GM18520 (cell line): Measurements from ENCODE around the gene TSPAN9.

Experiments
- ATAC-seq: cut with Tn5 transposase; IDR thresholded peaks from one replicate; pipeline ENCODE4 v1.9.1; 2021; ENCODE audit not compliant: unreplicated experiment

Gene TSPAN9

DNA sequence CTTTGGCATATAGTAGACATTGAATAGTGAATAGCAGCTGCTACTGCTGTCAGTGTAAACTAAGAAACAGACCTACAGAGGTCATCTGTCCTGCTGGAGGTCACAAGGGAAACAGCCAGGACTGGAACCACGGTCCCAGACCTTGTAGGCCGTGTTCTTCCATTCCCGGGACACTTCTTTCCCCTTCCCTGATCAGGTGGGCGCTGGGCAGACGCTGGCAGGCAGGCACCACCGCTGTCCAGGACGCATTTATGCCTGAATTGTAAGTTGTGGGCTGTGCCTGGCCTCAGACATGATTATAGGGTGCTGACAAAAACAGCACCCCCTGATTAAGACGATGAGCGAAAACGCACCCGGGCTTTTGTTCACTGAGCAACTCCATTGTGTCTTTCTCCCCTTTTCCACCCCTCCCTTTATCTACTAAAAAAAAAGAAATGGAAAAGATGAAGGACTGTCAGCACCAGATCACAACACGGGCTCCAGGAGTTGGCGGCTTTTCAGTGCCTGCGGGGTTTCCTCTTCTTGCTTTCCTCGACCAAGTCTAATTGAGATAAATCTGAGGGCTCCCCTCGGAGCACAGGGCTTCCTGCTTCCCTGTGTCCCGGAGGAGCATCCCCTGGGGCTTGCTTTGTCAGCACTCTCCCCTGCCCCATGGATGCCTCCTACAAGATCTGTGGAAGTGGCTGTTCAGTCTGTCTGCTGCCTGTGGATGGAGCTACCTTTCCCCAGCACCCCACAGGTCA is 80.6 kb downstream of the TSPAN9 start:
- no peak for ATAC-seq

DNA sequence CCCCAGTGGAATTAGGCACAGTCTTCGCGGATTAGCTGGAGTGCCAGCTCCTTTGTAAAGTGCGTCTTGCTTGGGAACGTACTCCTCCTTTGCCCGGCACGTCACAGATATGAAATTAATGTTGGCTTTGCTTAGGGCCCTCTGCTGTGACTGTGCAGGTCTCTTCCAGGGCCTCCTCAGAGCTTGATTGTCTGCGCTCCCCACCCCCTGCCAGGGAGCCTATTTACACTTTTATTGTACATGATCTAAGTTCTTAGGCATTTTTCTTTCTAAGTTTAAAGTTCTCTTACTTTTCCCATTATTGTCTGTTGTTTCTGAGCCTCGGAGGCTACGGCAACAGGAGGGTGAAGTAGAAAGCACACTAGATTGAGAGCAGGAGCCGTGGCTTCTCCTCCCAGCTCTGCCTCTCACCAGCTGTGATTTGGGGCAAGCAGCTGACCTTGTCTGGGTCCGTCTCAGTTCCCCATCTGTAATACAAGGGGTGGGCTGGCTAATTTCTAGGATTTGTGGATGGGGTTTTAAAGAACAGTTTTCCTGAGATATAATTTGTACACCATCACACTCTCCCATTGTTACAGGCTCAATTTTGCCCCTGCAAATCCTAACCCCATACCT is 81.8 kb downstream of the TSPAN9 start:
- no peak for ATAC-seq

DNA sequence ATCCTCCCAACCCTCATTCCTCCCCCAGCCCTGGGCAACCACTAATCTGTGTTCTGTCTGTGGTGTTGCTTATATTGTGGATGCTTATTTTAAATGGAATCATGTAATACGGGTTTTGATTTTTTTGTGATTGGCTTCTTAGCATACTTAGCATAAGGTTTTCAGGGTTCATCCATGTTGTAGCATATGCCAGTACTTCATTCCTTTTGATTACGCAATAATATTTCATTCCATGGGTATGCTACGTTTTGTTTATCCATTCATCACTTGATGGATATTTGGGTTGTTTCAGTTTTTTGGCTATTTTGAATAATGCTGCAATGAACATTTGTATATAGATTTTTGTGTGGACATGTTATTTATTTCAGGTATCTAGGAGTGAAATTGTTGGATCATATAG is 82.9 kb downstream of the TSPAN9 start:
- ATAC-seq = no peak

DNA sequence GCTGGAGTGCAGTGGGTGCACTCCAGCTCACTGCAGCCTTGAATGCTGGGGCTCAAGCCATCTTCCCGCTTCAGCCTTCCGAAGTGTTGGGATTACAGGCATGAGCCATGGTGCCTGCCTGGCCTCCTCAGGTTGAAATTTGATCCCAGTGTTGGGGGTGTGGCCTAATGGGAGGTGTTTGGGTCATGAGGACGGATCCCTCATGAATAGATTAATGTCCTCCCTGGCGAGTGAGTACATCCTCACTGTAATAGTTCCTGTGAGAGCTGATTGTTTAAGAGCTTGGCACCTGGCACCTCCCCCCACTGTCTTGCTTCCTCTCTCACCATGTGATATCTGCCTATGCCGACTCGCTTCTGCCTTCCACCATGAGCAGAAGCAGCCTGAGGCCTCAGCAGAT is 84.7 kb downstream of the TSPAN9 start:
- no peak for ATAC-seq

DNA sequence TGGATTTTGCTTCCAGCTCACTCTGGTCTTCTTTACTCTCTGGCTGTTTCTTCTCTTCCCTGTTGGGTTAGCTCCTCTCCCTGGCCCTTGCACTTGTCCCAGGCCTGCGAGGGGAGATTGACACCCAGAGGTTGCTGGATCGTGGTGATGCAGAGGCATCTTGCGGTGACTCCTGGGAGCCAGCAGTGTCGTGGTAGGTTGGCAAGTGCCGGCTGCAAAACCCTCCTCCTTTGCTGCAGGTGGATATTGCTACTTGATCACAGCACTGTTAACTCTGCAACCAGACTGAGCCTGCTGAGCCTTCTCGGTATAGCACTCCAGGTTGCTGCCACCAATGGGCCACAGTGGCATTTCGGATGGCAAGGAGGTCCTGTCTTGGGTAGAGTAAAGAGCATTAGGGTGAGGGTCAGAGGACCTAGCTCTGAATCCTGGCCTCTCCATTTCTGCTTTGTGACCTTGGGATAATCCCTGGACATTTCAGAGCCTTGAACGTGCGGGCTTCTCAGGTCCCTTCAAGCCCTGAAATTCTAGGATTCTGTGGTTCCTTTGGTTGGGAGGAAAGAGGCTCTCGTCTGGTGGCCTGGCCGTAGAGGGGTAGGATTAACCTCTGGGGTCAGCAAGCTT is 87.4 kb downstream of the TSPAN9 start:
- no peak for ATAC-seq

DNA sequence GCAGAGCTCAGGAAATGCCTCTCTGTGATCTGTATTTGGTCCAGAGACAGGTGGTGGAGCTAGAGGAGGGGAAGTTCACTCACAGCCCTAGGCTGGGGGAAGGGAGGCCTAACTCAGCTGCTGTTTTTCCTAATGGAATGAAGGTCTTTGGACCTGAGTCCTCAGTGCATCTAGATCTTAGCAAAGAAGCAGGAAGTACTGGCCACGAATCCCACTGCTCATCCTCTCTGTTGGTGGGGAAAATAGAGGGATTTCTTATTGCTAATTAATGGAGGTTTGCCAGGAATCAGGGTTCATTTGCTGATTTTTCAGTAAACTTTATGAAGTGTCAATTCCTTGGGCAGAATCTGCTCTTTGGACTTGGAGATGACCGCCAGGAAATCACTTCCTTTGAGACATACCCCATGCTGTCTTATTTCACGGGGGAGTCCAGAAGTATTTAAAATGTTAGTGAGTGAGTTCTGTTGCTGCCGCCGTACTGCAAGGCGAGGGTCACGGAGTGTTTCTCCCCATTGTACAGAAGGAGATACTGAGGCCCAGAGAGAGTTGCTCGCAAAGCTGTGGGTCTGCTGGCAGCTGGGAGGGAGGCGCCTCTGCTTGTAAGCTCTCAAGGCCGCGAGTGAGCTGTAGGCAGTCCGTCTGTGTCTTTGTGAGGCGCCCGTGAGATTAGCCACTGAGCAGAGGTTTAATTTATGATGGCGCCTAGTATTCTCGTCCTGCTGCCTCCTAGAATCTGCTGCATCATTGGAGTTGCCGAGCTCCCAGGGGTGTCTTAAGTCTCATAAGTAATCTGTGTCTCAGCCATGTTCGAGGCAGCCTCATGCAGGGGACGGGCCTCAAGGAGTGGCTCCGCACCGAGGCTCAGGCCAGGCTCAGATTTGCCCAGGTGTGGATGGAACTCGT is 88.2 kb downstream of the TSPAN9 start:
- no peak for ATAC-seq

DNA sequence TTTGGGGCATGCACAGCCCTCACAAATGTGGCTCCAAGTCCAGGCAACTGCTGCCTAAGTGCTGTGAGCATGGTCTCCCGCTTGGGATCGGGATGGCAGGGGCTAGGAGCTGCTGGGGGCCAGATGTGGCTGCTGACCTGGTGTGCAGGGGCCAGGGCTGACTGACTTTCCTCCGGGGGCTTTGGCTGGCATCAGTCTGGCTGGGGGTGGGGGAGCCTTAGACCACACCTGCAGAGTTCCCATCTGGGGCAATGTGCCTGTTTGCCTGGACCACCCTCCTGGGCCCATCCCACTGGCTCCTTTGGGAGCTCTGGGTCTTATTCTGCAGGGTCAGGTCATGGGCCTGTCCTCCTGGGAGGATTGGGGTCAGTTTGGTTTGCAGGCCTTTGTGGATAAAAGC is 90.5 kb downstream of the TSPAN9 start:
- ATAC-seq = no peak

DNA sequence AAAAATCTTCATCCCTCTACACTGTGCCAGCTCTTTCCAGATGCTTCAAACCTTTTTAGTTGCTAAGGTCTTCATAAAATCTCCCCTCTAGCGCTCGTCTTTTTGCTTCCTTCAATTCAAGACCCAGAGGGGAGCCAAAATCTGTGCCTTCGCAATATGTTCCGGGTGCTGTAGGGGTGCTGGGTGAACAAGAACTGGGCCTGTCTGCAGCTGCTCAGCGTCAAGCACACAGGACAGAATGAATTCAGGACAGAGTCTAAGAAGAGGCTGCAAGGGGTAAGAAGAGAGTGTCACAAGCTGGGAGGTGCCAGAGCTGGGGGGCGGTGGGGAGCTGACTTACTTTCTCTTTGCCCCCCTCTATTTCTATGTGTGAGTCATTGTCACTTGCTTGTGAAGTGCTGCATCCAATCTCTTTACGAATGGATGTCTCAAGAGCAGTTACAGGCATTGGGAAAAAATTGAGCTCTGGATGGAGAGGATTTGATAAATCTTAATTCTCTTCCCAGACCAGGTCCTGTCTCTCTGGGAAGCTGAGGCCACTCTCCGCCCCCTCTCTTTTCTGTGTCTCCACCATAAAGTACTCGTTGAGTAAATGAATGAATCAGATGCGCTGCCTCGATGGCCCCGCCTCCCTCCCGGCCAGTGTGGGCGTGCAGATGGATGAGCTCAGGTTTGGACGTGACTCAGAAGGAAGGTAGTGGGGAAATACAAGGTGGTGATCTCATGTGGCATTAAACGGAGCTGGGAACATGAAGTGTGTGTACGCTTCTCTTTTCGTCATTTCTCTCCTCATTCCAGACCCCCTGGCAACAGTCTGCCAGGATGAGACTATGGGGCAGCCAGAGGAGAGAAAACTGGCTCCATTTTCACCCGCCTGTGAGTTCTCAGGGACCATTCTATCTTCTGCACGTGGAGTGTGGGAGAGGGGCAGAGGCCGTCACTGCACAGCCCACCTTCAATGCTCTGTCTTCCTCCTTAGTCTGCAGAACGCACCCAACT is 91.3 kb downstream of the TSPAN9 start:
- ATAC-seq = no peak

DNA sequence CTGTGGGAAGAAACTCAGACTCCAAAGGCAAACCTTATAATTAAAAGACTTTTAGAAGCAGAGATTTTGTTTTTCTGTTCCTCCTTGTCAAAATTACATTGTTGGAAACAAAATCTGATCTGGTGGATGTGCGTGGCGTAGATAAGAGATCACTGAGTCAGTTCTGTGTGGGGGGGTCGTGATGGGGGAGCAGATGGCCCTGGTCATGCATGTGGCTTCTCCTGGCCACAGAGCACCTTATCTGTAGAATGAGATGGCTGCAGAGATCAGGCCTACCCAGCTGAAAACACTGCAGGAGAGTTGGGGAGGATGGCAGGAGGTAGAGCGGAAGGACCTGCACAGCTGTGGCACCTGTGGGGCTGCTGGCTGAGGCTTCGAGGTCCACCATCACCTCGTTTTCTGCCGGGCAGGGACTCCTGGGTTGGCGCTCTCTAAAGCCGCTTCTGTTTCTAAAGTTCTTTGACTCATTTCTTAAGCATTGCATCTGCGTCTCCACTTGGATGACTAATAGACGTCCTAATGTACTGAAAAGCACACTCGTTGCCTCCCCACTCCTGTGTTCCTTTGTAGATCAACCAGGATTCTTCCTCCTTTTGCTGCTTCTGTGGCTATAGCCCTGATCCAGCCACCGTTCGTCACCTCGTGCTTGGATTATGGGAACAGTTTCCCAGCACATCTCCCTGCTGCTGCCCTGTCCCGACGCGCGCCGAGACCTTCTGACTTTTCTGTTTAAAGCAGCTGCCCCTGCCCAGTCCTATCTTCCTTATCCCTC is 93.4 kb downstream of the TSPAN9 start:
- ATAC-seq = no peak

DNA sequence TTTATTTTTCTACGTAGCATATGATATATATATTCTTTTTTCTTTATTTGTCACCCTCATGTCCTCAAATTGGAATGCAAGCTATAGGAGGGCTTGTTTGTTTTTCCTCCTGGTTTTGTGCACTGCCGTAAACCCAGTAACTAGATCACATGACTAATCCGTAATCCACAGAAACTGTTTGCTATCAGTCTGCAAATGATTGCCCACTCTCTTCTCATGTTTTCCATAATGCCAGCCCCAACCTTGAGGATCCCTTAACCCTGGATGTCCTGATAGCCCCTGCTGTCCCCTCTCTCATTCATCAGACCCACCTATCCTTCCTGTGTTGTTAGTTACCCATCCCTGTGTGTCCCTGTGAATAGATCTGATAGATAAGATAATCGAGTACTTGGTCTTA is 94.0 kb downstream of the TSPAN9 start:
- no peak for ATAC-seq

DNA sequence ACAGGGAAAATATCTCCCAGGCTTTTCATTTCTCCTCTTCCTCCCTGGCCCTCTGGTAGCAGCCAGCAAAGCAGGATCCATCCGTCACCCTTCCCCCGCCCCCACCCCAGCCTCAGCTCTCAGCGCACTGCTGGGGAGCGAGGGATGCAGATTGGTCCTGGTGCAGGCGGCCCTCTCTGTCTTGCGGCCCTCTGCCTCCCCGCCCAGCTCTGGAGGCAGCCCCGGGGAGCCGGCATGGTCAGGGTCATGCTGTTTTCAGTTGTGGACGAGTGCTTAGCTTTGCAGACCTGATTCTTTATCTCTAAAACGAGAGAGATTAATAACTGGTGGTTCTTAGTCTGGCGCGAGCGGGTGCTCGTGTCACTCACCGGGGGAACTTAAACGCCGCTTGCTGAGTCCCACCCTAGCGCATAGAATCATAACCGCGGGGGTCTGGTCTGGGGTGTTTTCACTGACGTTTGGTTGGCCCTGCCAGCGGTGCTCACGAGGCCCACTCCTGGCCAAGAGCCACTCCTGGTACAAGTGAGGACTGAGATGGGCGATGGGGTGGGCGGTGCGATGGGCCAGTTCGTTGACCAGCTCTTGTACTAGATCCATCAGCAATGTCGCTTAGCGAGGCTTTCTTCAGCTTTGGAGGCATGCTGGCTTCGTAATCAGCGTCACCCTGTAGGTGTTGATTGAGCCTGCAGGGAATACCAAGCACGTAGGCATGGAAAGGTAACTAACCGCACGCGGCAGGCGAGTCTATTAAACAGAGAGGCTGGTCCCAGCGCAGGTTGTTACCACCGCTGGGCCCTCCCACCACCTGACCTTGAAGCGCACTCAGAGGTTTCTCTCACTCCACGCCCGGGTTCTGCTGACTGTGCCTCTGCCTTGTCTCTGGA is 95.2 kb downstream of the TSPAN9 start:
- ATAC-seq = no peak

DNA sequence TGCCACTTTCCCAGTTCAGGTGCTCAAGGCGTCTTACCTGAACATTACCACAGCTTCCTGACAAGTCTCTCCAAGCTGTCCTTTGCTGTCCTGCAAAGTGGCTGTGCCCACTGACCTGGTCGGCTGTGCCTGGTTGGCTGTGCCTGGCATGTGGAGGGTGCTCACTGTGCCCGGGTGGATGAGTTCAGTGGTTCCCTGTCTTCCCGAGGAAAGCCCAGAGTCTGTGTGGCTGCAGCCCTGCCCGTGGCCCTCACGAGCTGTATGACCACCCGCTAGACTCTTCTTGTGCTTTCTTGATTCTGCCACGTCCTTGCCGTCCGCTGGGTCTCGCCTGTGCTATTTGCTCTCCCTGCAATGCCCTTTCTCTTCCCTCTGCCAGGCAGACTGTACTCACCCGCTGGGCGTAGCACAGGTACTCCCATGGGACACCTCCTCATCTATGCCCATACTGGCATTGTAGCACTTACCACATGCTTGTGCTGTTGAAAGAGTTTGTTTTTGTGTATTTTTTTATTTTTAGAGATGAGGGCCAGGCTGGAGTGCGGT is 95.9 kb downstream of the TSPAN9 start:
- ATAC-seq = no peak

DNA sequence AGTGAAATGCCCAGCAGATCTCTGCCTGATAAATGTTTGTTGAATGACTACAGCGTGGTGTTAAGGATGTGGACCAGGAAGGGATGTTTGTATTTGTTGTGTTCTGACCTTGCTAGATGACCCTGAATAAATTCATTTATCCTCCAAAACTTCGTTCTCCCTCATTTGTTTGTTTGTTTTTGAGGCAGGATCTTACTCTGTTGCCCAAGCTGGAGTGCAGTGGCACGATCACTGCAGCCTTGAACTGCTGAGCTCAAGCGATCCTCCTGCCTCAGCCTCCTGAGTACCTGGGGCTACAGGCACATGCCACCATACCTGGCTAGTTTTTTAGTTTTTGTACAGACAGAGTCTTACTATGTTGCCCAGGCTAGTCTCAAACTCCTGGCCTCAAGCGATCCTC is 96.7 kb downstream of the TSPAN9 start:
- no peak for ATAC-seq

DNA sequence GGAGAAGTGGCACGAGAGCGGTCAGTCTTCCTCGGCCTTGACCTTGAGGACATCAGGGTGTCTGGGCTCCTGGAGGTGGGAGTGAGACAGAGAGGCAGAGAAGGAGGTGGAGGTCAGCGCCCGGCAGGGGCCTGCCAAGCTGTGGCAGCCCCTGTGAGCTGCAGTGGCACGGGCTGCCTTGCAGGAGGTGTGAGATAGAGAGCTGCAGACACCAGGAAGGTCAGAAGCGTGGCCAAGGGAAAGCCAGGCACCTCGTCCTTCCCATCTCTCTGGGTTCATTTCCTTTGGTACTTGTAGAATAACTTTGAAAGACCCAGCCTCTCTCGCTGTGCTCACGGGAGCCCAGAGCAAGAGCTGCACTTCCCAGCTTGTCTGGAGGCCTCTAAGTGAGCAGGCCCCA is 98.1 kb downstream of the TSPAN9 start:
- ATAC-seq = no peak

DNA sequence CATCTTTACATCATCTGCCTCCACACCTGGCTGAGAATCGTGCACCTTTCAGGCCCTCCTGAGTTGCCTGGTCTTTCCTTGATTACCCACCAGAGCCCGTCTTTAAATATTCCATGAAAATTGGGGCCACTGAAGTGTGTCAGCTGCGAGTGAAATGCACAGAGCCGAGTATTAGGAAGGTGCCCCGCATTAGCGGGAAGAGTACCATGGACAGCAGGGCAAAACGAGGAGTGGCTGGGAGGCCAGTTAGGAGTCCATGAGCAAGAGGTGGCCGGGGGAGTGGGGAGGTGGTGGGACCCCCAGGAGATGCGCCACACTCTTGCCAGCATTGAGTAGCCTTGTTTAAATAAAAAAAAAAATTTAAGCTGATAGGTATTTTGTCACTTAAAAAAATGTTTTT is 99.6 kb downstream of the TSPAN9 start:
- no peak for ATAC-seq

DNA sequence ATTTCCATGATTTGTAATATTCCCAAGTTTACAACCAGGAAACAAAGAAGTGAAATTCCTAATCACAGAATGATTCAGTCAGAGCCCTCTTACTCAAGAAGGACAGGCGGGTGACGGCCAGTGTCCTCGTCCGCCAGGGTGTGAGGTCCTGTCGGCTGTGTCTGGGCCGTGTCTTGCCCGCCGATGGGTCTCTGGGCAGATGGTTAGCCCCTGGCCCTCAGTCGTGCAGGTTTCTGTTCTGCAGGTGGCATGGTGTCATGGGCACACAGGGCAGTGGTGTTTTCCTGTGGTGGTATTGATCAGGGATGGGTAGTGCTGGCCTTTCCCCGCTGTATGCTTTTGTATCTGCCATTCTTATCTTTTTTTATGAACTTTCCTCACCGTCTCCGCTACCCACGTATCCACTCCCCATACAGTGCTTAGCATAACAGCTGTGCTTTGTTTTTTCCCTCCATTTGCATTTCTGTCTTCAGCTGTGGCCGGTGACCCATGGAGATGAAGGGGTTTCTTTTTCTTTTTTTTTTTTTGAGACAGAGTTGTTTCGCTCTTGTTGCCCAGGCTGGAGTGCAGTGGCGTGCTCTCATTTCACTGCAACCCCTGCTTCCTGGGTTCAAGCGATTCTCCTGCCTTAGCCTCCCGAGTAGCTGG is 100.7 kb downstream of the TSPAN9 start:
- ATAC-seq = no peak

DNA sequence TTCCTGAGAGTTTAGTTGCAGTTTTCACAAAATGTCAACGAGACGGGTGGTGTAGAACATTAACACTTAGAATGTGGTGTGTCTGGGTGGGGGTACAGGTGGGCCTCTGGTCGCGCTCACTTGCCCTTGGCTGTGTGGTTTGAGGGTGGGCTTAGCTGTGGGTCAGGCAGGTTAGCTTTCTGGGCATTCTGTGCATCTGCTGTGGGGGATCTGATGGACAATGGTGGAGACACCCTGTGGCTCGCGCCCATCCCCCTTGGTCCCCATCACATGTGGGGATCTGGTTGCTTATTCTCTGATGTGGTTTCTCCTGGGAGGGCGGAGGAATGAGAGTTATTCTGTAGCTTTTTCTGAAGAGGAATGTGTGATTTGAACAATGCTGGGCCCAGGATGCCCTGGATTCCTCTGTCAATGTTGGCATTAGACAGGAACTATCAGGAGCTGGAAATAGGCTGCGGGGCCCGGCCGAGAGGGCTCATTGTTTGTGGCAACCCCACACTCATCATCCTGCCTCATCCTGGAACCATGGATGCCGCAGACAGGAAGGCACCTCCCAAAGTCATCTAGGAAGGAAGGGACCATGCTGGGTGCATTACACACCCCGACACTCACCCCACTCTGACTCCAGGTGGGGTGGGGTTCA is 101.6 kb downstream of the TSPAN9 start:
- ATAC-seq = no peak
